HG03025 (cell line): ENCODE measurements around the gene FSTL4.

Experiments used
- ATAC-seq: cut with Tn5 transposase; IDR thresholded peaks from one replicate; pipeline ENCODE4 v1.9.1; 2021; ENCODE audit warnings: mild to moderate bottlenecking, moderate library complexity; ENCODE audit not compliant: unreplicated experiment, low FRiP score

Gene FSTL4

DNA sequence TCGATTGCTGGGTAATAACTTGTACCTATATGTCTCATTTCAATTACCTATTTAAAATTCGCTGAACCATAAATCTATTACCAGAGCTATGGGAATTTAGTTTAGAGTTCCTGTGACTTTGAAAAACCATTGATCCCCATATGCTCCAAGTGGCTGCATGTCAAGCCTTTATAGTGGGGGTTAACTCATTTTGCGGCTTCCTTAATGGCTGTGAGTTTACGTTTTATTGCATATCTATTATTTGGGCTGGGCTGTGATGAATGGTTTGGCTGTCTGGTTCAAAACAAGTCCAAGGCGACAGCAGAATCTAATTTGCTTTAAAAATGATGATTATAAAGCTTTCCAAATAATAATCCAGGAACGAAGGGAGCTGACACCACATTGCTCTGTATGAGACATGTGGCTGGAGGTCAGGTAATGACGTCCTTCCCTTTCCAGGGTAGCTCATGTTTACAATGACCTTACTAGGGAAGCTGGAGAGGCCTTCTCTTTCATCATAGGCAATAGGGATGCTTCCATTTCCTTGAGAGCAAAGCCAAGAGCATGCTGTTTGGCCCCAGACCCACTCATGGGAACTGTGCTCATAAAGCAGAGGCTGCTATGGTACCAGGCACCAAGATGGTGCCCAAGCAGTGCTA is 302.2 kb downstream of the FSTL4 start:
- no peak for ATAC-seq

- ATAC-seq = no peak
These were observed 303.1 kb downstream of the FSTL4 start for GRCh38 chr5:133309166-133309795.

- ATAC-seq = no peak
These were observed 305.1 kb downstream of the FSTL4 start for GRCh38 chr5:133307275-133307674.

GRCh38 chr5:133304707-133305216 is 307.6 kb downstream of the FSTL4 start:
- ATAC-seq = no peak

- ATAC-seq = no peak
These were observed 308.2 kb downstream of the FSTL4 start for GRCh38 chr5:133304178-133304577.

DNA sequence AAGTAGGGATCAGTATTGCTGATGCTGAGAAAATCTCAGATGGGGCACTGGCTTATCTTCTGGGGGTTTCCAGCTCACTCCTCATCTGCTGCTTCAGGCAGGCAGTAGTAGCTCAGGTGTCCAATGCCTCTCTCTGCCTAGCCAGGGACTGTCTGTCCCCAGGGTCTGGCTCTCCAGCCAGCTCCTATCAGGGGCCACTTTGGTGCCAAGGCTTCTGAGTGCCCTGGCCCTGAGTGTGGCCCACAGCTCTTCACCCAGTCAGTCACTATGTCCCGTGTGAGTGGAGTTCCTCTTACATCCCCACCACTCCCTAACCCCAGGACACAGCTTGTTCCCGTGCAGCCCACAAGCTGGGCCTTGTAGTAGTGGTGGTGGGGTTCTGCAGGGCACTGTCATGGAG is 309.0 kb downstream of the FSTL4 start:
- ATAC-seq = no peak

- no peak for ATAC-seq
These were observed 312.6 kb downstream of the FSTL4 start for GRCh38 chr5:133299728-133300127.

DNA sequence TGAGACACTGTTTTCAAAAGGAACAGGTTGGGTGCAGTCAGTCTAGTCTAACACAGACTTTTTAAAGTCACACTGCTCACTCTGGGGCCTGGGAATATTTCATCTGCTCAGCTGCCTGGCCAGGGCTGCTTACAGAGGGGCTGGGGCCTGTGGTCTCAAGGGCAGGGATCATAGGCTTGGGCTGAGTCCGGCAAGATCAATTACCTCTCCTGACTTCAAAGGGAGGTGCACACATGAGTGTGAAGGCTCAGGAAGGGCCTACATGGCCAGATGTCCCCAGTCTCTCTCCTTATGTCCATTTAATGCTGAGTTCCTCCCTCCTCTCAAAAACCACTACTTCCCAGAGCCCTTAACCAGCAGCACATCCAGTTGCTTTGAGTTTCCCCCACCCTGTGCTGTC is 313.3 kb downstream of the FSTL4 start:
- no peak for ATAC-seq

DNA sequence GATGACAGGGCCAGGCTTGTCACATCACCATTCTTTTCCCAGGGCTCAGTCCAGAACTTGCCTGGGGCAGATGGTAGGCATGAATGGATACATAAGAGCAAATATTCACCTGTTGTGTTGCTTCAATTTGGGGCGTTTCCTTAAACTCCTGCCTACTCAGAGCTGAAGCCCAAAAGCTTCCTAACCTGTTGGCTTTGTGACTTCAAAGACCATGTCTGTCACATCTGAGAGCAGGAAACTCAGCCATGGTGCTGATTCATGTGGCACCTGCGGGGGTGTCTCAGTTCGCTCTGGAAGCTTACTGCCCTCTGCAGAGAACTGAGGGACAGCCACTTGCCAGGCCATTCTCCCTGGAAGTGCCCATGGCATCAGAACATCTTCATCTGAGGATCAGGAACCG is 313.9 kb downstream of the FSTL4 start:
- no peak for ATAC-seq

- no peak for ATAC-seq
These were observed 315.0 kb downstream of the FSTL4 start for GRCh38 chr5:133297293-133297692.

- ATAC-seq = no peak
These were observed 315.7 kb downstream of the FSTL4 start for GRCh38 chr5:133296624-133297023.

DNA sequence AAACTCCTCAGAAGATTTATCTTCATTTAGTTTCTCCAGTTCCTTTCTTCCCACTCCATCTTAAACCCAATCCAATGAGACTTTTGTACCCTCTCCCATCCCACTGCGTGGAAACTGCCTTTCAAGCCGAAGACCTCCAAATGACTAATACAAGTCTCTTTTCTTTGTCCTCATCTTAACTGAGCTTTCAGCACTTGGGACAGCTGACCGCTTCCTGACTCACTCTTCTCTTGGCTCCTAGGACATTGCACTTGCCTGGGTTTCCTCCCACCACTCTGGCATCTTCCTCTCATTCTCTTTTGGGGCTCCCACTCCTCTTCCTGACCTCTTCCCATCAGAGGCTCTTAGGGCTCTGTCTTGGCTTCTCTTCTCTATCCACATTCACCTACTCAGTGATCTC is 316.8 kb downstream of the FSTL4 start:
- ATAC-seq = no peak

DNA sequence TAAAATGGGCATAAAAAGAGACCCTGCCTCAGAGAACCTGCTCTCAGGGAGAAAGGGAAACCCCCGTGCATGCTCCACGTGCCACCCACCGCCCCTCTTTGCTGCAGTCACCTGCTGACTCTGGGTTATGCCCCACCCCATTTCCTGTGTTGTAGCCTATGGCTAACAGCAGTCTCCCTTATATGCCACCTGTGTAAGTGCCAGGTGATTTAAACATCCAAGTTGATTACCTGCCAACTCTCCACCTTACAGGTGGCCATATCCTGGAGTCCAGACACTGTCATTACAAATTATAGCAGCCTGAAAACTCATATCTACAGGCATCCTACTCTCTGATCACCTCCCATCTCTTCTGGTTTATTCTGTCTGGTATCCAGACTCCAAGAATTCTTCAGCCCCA is 318.0 kb downstream of the FSTL4 start:
- ATAC-seq = no peak

- ATAC-seq = no peak
These were observed 318.4 kb downstream of the FSTL4 start for GRCh38 chr5:133293960-133294359.

- ATAC-seq = no peak
These were observed 320.0 kb downstream of the FSTL4 start for GRCh38 chr5:133292300-133292699.

DNA sequence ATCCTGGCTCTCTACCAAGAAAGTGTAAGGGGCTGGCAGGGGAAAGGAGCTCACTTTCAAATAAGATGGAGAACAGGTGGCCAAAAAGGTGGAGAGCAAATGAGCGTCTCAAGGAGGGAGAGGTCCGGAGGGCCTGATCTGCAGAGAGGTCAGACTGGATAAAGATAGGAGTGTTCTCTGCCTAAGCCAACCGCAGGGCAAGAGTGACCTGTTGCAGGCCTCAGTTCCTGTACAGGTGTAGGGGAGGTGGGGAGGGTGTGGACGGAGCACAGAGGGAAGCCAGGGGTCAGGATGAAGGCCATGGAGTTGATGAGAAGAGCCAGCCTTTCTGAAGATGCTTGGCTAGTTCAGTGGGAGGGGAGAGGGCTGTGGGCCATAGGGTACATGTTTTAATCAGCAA is 320.8 kb downstream of the FSTL4 start:
- no peak for ATAC-seq

DNA sequence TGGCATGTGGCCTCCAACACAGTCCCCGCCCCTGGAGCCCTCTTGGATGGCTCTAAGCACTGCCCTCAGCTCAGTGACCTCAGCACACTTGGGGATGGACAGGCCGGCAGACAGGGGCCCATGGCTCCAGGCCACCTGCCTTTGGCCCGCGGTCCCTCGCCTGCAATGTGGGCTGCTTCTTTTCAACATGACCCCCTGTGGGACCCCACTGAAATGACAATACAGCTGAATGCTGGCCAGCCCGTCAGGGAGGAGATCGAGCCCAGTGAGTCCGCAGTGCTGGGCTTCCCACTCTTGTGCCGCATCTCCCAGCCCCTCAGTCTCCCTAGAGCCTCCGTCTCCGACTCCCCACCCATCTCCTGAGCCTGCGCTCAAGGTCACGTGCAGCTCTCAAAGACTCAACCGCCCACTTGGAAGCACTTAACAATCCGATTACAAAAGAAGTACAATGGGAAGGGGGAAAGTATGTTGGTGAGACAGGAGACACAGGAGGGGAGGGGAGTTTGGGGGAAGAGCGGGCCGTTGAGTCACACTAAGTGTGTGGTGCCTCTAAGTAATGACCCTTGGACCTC is 321.6 kb downstream of the FSTL4 start:
- no peak for ATAC-seq

GRCh38 chr5:133289686-133290367 is 322.5 kb downstream of the FSTL4 start:
- ATAC-seq = no peak

DNA sequence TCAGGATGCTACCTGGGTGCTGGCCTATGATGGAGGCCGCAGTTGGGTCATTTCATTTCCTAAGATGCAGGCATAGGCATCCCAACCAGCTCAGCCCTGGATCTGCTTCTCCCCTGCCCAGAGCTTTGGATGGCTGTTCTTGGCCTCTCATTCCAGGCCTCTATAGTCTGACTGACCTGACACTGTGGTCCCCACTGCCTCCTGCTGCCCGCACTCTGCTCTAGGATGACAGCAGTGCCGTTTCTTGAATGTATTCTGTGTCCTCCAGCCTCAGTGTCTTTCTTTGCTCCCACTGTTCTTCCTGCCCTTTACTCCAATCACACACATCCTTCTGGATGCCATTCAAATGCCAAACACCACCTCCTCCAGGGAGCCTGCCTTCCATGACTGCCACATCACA is 324.8 kb downstream of the FSTL4 start:
- no peak for ATAC-seq

DNA sequence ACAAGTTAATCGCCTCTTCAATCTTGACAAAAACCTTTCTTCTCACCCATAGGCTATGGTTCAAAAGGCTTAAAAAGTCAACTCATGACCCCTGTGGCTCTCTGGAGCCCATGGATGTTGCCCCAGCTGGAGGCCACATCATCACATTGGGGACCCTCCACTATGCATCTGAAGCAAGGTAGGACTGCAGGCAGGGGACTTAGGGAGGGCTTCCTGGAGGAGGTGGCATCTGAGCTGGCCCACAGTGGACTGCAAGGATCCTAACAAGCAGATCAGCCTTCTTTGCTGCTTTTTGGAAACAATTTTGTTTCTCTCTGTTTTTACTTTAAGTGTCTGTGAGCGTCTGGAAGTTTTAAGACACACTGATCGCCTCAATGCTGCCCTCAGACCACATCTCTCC is 325.9 kb downstream of the FSTL4 start:
- no peak for ATAC-seq

DNA sequence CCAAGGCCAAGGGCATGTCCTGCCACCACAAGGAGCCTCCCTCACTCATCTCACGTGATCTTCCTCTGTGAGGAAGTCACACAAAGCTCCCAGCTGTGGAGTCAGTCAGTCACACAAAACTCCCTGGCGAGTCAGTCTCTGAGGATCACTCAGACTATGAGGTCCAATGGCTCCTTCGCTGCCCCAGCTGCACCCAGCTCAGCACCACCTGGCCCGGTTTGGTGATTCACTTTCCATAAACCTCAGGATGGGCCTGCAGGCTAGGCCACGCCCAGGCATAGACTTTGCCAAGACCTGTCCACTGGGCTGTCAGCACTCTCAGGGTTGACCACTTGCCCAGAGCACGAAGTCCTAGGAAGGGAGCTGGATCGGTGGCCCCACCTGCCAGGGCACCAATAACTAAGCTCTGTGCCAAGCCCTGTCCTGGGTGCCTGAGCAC is 326.7 kb downstream of the FSTL4 start:
- no peak for ATAC-seq
